ENCODE data around the gene PLAAT4. TPM values are rescaled to one million over a fixed set of nuclear protein-coding genes. Genes with fewer than 3 reads are reported as not detected.
"Not testable (repeated sequence)": the region's sequence is repeated elsewhere in the genome, so short reads cannot be mapped to it uniquely, and the experiment has no call there.

The PLAAT4 gene
- total RNA-seq, 2 experiments from 2014 or later, result 34.2 to 40.5 TPM

- Mint-ChIP-seq H3K27ac (peak overlapping the region; percentile 2), H3K9me3 (no peaks in the 10 kb centered on the region), H3K36me3 (no peaks in the 10 kb centered on the region), H3K4me1 (peaks cover 59% of the 10 kb centered on the region), H3K27me3 (no peaks in the 10 kb centered on the region), H3K4me3 (no peak overlapping the region)
- DNase-seq, result peak; percentile 34
Measured at GRCh38 chr11:63564056-63564774, 27.6 kb downstream of the PLAAT4 start.

- no peak for DNase-seq
- Mint-ChIP-seq H3K36me3 (no peaks in the 10 kb centered on the region), H3K4me1 (peaks cover 57% of the 10 kb centered on the region), H3K9me3 (no peaks in the 10 kb centered on the region), H3K27me3 (no peaks in the 10 kb centered on the region), H3K4me3 (no peak overlapping the region), H3K27ac (no peak overlapping the region)
Measured at GRCh38 chr11:63564784-63565350, 28.3 kb downstream of the PLAAT4 start.

- no peaks in the 10 kb centered on the region for H3K9me3 Mint-ChIP-seq
- H3K4me3 Mint-ChIP-seq, result peak overlapping the region; percentile 57
- peaks cover 41% of the 10 kb centered on the region for H3K4me1 Mint-ChIP-seq
- peak; percentile 57 for DNase-seq
- H3K27ac Mint-ChIP-seq, result peak overlapping the region; percentile 88
- no peaks in the 10 kb centered on the region for H3K27me3 Mint-ChIP-seq
- H3K36me3 Mint-ChIP-seq, result no peaks in the 10 kb centered on the region
Measured at GRCh38 chr11:63567044-63567840, 30.6 kb downstream of the PLAAT4 start.

DNA sequence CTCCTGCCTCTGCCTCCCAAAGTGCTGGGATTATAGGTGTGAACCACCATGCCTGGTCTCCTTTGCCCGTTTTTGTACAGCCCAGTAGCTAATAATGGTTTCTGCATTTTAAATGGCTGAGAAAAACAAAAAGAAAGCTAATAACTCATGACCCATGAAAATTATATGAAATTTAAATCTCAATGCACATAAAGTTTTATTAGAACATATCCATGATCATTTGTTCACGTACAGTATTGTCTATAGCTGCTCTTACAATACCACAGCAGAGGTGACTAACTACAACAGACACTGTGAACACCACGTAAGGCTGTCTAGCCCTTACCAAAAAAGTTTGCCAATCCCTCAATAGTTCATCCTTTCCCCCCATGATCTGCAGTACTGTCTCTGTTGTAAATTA lies 33.0 kb downstream of the PLAAT4 start:
- H3K36me3 Mint-ChIP-seq, result no peaks in the 10 kb centered on the region
- H3K4me3 Mint-ChIP-seq, result no peak overlapping the region
- no peak overlapping the region for H3K27ac Mint-ChIP-seq
- no peak for DNase-seq
- H3K9me3 Mint-ChIP-seq, result no peaks in the 10 kb centered on the region
- H3K4me1 Mint-ChIP-seq, result peaks cover 39% of the 10 kb centered on the region
- no peaks in the 10 kb centered on the region for H3K27me3 Mint-ChIP-seq

GRCh38 chr11:63572026-63572688 lies 35.5 kb downstream of the PLAAT4 start:
- Mint-ChIP-seq H3K4me3 (no peak overlapping the region), H3K36me3 (no peaks in the 10 kb centered on the region), H3K27me3 (no peaks in the 10 kb centered on the region), H3K9me3 (no peaks in the 10 kb centered on the region), H3K4me1 (peaks cover 30% of the 10 kb centered on the region), H3K27ac (no peak overlapping the region)
- no peak for DNase-seq

DNA sequence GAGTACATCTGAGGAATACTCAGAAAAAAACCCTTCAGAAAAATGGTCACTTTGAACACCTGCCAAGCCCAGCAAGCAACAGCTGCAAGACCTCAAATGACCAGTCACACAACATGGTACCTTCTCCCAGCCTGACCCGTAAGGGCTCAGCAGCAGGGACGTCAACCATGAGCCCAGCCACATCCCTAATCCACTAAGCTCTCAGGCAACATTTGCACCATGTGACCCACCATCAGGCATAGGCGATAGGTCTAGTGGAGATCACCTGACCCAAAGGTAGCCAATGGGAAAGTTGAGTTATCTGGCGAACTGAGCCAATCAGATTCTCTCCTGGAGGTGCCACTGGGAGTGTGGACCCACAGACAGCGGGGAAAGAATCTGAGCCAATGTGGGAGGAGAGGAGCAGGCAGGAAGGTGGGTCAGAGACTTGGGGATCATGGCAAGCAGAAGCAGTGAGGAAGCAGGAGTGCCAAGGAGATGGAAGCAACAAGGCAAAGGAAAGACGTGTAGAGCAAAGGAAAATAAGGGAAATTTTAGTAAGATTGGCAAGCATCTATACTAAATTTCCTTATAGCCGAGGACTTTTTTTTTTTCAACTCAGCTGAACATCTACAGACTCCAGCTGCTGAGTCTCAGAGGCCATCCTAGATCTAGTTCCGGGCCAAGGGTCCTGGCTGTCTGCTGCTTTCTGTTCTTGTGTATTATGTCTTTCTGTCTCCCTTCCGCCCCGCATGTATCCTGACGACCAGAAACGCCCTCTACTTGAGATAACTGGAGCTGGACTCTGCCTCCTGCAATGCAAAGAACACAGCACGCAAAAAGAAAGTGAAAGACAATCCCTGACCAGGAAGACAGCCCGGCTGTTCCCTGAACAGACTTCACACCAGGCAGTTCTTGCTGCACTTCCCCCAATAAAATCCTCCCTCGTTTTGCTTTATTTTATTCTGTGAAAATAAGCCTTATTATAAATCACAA lies 37.6 kb downstream of the PLAAT4 start:
- no peaks in the 10 kb centered on the region for H3K27me3 Mint-ChIP-seq
- DNase-seq, result peak; percentile 34
- peaks cover 18% of the 10 kb centered on the region for H3K4me1 Mint-ChIP-seq
- peak overlapping the region; percentile 88 for H3K27ac Mint-ChIP-seq
- peak overlapping the region; percentile 74 for H3K4me3 Mint-ChIP-seq
- peaks cover 3% of the 10 kb centered on the region for H3K9me3 Mint-ChIP-seq
- H3K36me3 Mint-ChIP-seq, result peaks cover 3% of the 10 kb centered on the region

DNA sequence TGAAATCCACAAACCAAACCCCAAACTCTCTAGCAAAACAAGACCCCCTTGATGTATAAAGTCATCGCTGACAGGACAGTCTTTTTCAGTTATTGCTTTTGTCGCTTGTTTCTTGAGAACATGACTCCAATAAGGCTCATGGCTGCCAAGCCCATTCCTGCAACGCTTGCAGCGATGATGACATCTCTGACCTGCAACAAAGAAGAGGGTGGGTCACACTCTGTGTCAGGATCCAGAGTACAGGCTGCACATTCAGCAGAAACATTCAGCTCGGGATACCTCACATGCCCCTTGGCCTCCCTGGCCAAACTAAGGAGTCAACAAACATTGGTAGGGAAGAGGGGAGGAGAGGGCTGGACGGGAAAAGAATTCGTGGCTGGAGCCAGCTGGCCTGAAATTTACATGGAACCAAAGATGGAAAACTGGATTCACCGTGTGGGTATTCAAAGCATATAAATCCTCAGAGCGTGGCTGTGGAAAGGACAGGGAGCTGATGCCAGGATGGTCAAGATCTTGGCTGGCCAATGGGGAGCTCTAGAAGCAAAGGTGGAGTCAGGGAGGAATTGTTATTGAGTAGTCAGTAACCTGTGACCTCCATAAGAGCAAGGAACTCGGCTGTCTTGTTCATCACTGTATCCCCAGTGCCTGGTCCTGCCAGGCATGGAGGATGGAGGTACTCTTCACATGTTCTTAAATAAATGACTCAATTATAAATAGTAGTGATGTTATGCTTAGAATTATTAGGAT lies 38.4 kb downstream of the PLAAT4 start:
- no peaks in the 10 kb centered on the region for H3K27me3 Mint-ChIP-seq
- peak overlapping the region; percentile 88 for H3K27ac Mint-ChIP-seq
- peaks cover 3% of the 10 kb centered on the region for H3K36me3 Mint-ChIP-seq
- H3K9me3 Mint-ChIP-seq, result peaks cover 4% of the 10 kb centered on the region
- peak overlapping the region; percentile 74 for H3K4me3 Mint-ChIP-seq
- DNase-seq, result no peak
- peaks cover 18% of the 10 kb centered on the region for H3K4me1 Mint-ChIP-seq

- H3K27me3 Mint-ChIP-seq, DNase-seq, H3K4me3 Mint-ChIP-seq, H3K27ac Mint-ChIP-seq: not testable (repeated sequence)
- H3K9me3 Mint-ChIP-seq, result peaks cover 21% of the 10 kb centered on the region
- peaks cover 23% of the 10 kb centered on the region for H3K36me3 Mint-ChIP-seq
- peaks cover 25% of the 10 kb centered on the region for H3K4me1 Mint-ChIP-seq
Measured at GRCh38 chr11:63578882-63579281, 42.3 kb downstream of the PLAAT4 start.

DNA sequence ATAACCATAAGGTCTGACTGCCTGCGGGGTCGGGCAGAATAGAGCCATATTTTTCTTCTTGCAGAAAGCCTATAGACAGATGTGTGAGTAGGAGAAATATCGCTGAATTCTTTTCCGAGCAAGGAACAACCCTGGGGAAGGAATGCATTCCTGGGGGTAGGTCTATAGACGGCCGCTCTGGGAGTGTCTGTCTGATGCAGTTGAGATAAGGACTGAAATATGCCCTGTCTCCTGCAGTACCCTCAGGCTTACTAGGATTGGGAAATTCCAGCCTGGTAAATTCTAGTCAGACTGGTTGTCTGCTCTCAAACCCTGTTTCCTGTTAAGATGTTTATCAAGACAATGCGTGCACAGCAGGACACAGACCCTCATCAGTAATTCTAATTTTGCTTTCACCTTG lies 44.6 kb downstream of the PLAAT4 start:
- not testable (repeated sequence) for H3K27me3 Mint-ChIP-seq, H3K27ac Mint-ChIP-seq, H3K4me3 Mint-ChIP-seq, DNase-seq
- H3K9me3 Mint-ChIP-seq, result peaks cover 21% of the 10 kb centered on the region
- peaks cover 12% of the 10 kb centered on the region for H3K4me1 Mint-ChIP-seq
- H3K36me3 Mint-ChIP-seq, result peaks cover 23% of the 10 kb centered on the region

DNA sequence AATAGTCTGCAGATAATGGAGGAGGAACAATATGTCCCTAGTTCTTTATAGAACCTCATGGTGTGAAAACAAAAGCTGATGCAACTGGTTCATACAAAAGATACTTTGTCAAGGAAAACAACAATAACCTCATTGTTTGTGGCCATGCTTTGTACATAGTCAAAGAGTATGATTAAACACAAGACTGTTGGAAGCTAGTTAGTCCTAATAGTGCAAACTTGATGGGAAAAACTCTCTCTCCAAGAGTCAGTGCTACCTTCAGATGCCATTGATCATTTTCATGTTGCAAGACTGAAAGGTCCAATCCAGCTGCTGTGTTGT lies 46.7 kb downstream of the PLAAT4 start:
- Mint-ChIP-seq H3K4me1 (peaks cover 12% of the 10 kb centered on the region), H3K36me3 (peaks cover 23% of the 10 kb centered on the region), H3K27ac (no peak overlapping the region), H3K4me3 (no peak overlapping the region), H3K9me3 (peaks cover 21% of the 10 kb centered on the region), H3K27me3 (no peaks in the 10 kb centered on the region)
- DNase-seq, result no peak

DNA sequence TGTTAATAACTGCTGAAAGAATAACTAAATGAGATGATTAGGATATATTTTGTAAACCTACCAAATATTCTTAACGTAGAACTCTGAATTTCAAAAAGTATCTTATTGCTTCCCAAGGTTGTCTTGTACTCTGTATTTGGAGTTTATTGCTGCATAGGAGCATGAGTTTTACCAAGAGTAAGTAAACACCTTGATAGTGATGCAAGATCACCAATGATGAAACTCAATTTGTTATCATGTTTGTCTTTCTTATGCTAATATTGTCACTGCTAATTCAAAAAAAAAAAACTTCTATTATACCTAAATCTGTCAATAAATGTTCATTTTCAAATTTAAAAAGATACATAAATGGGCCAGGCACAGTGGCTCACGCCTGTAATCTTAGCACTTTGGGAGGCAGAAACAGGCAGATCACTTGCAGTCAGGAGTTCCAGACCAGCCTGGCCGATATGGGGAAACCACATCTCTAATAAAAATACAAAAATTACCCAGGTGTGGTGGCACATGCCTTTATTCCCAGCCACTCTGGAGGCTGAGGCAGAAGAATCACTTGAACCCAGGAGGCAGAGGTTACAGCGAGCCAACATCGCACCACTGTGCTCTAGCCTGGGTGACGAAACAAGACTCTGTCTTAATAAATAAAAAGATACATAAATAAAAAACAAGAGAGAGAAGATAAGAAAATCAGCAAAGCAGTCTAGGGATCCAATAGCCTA lies 50.0 kb downstream of the PLAAT4 start:
- H3K4me1 Mint-ChIP-seq, result peaks cover 12% of the 10 kb centered on the region
- DNase-seq, result no peak
- peaks cover 7% of the 10 kb centered on the region for H3K9me3 Mint-ChIP-seq
- no peak overlapping the region for H3K4me3 Mint-ChIP-seq
- H3K27ac Mint-ChIP-seq, result no peak overlapping the region
- H3K27me3 Mint-ChIP-seq, result no peaks in the 10 kb centered on the region
- peaks cover 15% of the 10 kb centered on the region for H3K36me3 Mint-ChIP-seq

GRCh38 chr11:63589000-63589399 lies 52.4 kb downstream of the PLAAT4 start:
- no peak overlapping the region for H3K27ac Mint-ChIP-seq

DNA sequence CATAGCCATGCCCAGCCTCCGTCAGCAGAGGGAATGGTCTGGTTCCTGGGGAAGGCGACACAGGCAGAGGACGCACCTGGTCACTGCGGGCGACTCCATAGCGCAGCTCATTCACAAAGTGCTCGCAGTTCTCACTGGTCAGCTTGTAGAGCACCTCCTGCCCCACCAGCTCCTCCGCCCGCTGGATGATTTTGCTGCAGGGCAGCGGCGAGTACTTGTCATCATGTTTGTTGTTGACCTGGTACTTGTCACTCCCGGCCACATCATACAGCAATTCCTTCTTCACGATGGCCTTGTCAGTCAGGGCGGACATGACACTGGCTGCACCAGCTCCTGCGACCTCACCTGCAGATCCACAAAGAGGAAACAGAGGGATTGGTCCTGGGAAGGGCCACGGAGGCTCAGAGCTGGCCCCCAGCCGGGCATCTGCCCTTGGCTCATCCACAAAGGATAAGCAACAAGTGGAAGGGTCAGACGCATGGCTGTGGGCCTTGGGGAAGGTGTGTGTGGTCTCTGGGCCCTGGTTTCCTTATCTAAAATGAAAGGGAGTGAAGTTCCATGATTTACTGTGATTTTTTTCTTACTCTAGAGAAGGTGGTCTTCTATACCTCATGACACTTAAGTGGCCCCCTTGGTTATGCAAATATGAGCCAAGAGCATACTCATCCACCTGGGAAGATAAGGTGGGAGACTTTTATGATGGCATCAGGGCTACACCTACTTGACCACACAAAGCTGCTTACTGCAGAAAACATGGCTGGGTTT lies 53.6 kb downstream of the PLAAT4 start:
- no peak overlapping the region for H3K27ac Mint-ChIP-seq
- peaks cover 5% of the 10 kb centered on the region for H3K36me3 Mint-ChIP-seq
- no peaks in the 10 kb centered on the region for H3K4me1 Mint-ChIP-seq
- no peak for DNase-seq
- H3K4me3 Mint-ChIP-seq, result no peak overlapping the region
- no peaks in the 10 kb centered on the region for H3K27me3 Mint-ChIP-seq
- no peaks in the 10 kb centered on the region for H3K9me3 Mint-ChIP-seq

More at GRCh38 chr11:63589000-63589399, 52.4 kb downstream of the PLAAT4 start:
- no peaks in the 10 kb centered on the region for H3K4me1 Mint-ChIP-seq
- no peaks in the 10 kb centered on the region for H3K27me3 Mint-ChIP-seq
- H3K36me3 Mint-ChIP-seq, result peaks cover 5% of the 10 kb centered on the region
- DNase-seq, result no peak
- no peaks in the 10 kb centered on the region for H3K9me3 Mint-ChIP-seq
- H3K4me3 Mint-ChIP-seq, result no peak overlapping the region
